GM10266 (cell line): ENCODE measurements around the gene FHIT.
A peak's percentile ranks its signal among the peaks of the same experiment; 100 is the strongest.

Experiments
- DNase-seq: peaks from one replicate; pipeline ENCODE4 v3.0.0; 2012; ENCODE audit errors: extremely low spot score
- CTCF ChIP-seq: IDR thresholded peaks from 2 replicates; pipeline ENCODE4 v1.5.1; 2012; ENCODE audit warnings: mild to moderate bottlenecking, low read depth; ENCODE audit not compliant: control insufficient read depth, insufficient read depth; ENCODE audit errors: missing control alignments

Gene FHIT

GRCh38 chr3:60079076-60079475, 1172.2 kb downstream of the FHIT start:
- no peak for TF ChIP-seq CTCF

GRCh38 chr3:60076331-60076730, 1174.9 kb downstream of the FHIT start:
- no peak for DNase-seq
- no peak for TF ChIP-seq CTCF

More at GRCh38 chr3:60079076-60079475, 1172.2 kb downstream of the FHIT start:
- DNase-seq = peak; percentile 18

GRCh38 chr3:60073942-60074341, 1177.3 kb downstream of the FHIT start:
- no peak for TF ChIP-seq CTCF
- DNase-seq = no peak

- TF ChIP-seq CTCF = no peak
- no peak for DNase-seq
These were observed 1178.0 kb downstream of the FHIT start for GRCh38 chr3:60073228-60073627.

- no peak for DNase-seq
- TF ChIP-seq CTCF = no peak
These were observed 1180.9 kb downstream of the FHIT start for GRCh38 chr3:60070366-60070765.

- DNase-seq = no peak
- TF ChIP-seq CTCF = no peak
These were observed 1185.9 kb downstream of the FHIT start for GRCh38 chr3:60065227-60065868.

- DNase-seq = no peak
These were observed 1186.8 kb downstream of the FHIT start for GRCh38 chr3:60064210-60065178.

More at GRCh38 chr3:60064210-60065178, 1186.8 kb downstream of the FHIT start:
- no peak for TF ChIP-seq CTCF
